Liver (tissue), 9 donors: ENCODE data around the gene SLC9B2. TPM values are rescaled to one million over a fixed set of nuclear protein-coding genes. Genes with fewer than 3 reads are reported as not detected.

Experiments
- DNase-seq: peaks from one replicate; pipeline ENCODE4 v3.0.0-alpha.2; 2017; ENCODE audit warnings: low spot score
- H3K27ac ChIP-seq, 2 donors: one replicate each; pipeline ENCODE4 v1.7.0; 2013; ENCODE audit warnings: inconsistent platforms in 2 of 2, low read length in 2 of 2, control low read depth in 1 of 2, low read depth in 1 of 2, mild to moderate bottlenecking in 1 of 2
- H3K27me3 ChIP-seq, 4 donors: one replicate each; pipeline versions ENCODE4 v1.6.1 to v1.7.0; 2013; ENCODE audit warnings: low read length in 3 of 4, inconsistent platforms in 1 of 4, mild to moderate bottlenecking in 1 of 4, moderate library complexity in 1 of 4; ENCODE audit not compliant: control insufficient read depth in 4 of 4, insufficient read depth in 4 of 4
- H3K36me3 ChIP-seq, 4 donors: one replicate each; pipeline versions ENCODE4 v1.6.1 to v1.7.0; 2013; ENCODE audit warnings: low read length in 3 of 4, mild to moderate bottlenecking in 3 of 4, low read depth in 1 of 4, moderate library complexity in 1 of 4; ENCODE audit not compliant: control insufficient read depth in 4 of 4, insufficient read depth in 3 of 4
- H3K4me1 ChIP-seq, 4 donors: one replicate each; pipeline versions ENCODE4 v1.6.1 to v1.7.0; 2013; ENCODE audit warnings: low read length in 3 of 4, mild to moderate bottlenecking in 3 of 4, moderate library complexity in 1 of 4; ENCODE audit not compliant: control insufficient read depth in 4 of 4, insufficient read depth in 4 of 4
- H3K4me3 ChIP-seq, 3 donors: one replicate each; pipeline versions ENCODE4 v1.6.1 to v1.7.0; 2013; ENCODE audit warnings: low read length in 3 of 3, control low read depth in 1 of 3, low read depth in 1 of 3, mild to moderate bottlenecking in 1 of 3
- H3K9ac ChIP-seq, 2 donors: one replicate each; pipeline ENCODE4 v1.7.0; 2013; ENCODE audit warnings: low read length in 2 of 2, mild to moderate bottlenecking in 2 of 2, moderate library complexity in 2 of 2, control low read depth in 1 of 2, low read depth in 1 of 2
- H3K9me3 ChIP-seq, 4 donors: one replicate each; pipeline versions ENCODE4 v1.6.1 to v1.7.0; 2013; ENCODE audit warnings: low read length in 3 of 4; ENCODE audit not compliant: control insufficient read depth in 4 of 4
- EGR1 ChIP-seq, 2 donors: IDR thresholded peaks; 2 replicates each; pipeline ENCODE4 v1.6.1; 2016 to 2018; ENCODE audit warnings: antibody characterized with exemption in 2 of 2, low read depth in 2 of 2
- FOXA2 ChIP-seq: IDR thresholded peaks from 2 replicates; pipeline ENCODE4 v1.6.1; 2016; ENCODE audit warnings: antibody characterized with exemption
- GABPA ChIP-seq, 2 donors: IDR thresholded peaks in 1 of 2; conservative IDR thresholded peaks in 1 of 2; 2 replicates each; pipeline ENCODE4 v1.6.1; 2016; ENCODE audit warnings: antibody characterized with exemption in 2 of 2, mild to moderate bottlenecking in 1 of 2, moderate library complexity in 1 of 2
- HNF4A ChIP-seq, 2 donors: conservative IDR thresholded peaks; 2 replicates each; pipeline ENCODE4 v1.6.1; 2016; ENCODE audit warnings: antibody characterized with exemption in 2 of 2, mild to moderate bottlenecking in 2 of 2
- HNF4G ChIP-seq: IDR thresholded peaks from 2 replicates; pipeline ENCODE4 v1.6.1; 2016; ENCODE audit warnings: antibody characterized with exemption
- JUND ChIP-seq, 2 donors: IDR thresholded peaks; 2 replicates each; pipeline ENCODE4 v1.6.1; 2016; ENCODE audit warnings: antibody characterized with exemption in 2 of 2
- NR2F2 ChIP-seq: IDR thresholded peaks from 2 replicates; pipeline ENCODE4 v1.6.1; 2016; ENCODE audit warnings: antibody characterized with exemption
- RAD21 ChIP-seq, 2 donors: IDR thresholded peaks; 2 replicates each; pipeline ENCODE4 v1.6.1; 2016; ENCODE audit warnings: antibody characterized with exemption in 2 of 2, mild to moderate bottlenecking in 2 of 2
- RXRA ChIP-seq, 2 donors: IDR thresholded peaks; 2 replicates each; pipeline ENCODE4 v1.6.1; 2017 to 2018; ENCODE audit warnings: antibody characterized with exemption in 2 of 2, mild to moderate bottlenecking in 1 of 2
- SP1 ChIP-seq: IDR thresholded peaks from 2 replicates; pipeline ENCODE4 v1.6.1; 2018; ENCODE audit warnings: antibody characterized with exemption, mild to moderate bottlenecking
- TAF1 ChIP-seq: conservative IDR thresholded peaks from 2 replicates; pipeline ENCODE4 v1.6.1; 2016; ENCODE audit warnings: antibody characterized with exemption, mild to moderate bottlenecking
- YY1 ChIP-seq: IDR thresholded peaks from 2 replicates; pipeline ENCODE4 v1.6.1; 2016; ENCODE audit warnings: antibody characterized with exemption, mild to moderate bottlenecking
- ZBTB33 ChIP-seq: IDR thresholded peaks from 2 replicates; pipeline ENCODE4 v1.6.1; 2016; ENCODE audit warnings: antibody characterized with exemption
- WGBS: extraction: QIAGEN DNeasy Blood & Tissue Kit; methylation state at CpG from one replicate; pipeline ENCODE4 v1.1.7; 2013; 5-methylcytosine and 5-hydroxymethylcytosine counted together
- polyA plus RNA-seq, 2 donors: library from polyadenylated mRNA; stranded (reverse) in 1 of 2; unstranded in 1 of 2; fragments of 200-250 nt in 1 of 2; fragments of >200 nt in 1 of 2; fragmentation: Nextera tagmentation in 1 of 2; extraction: Ambion mirVana in 1 of 2; gene quantifications; one replicate each; pipeline versions ENCODE4 v1.2.1 to v1.2.3, GENCODE V29; 2013 to 2015
- total RNA-seq, 2 donors: library from RNA; depleted of rRNA; stranded (reverse); fragments of >200 nt; gene quantifications; one replicate each; pipeline ENCODE4 v1.2.3, GENCODE V29; 2014
- TF ChIP-seq, protein P1 (sequence below): IDR thresholded peaks from 2 replicates; pipeline ENCODE4 v1.6.1; 2016; ENCODE audit warnings: antibody characterized with exemption
- TF ChIP-seq, protein P2 (sequence below): IDR thresholded peaks from 2 replicates; pipeline ENCODE4 v1.6.1; 2016; ENCODE audit warnings: antibody characterized with exemption
- TF ChIP-seq, protein P3 (sequence below): IDR thresholded peaks from 2 replicates; pipeline ENCODE4 v1.6.1; 2016; ENCODE audit warnings: antibody characterized with exemption, mild to moderate bottlenecking
- donor health status: healthy.
- donor health status: healthy.
- donor health status: healthy.
- donor health status: healthy.
- donor health status: healthy.

Gene SLC9B2
- total and polyA plus RNA-seq, 4 donors = 23.7 to 47.0 (median 34.5) TPM

- no peak overlapping the region for H3K4me3 ChIP-seq
- H3K27ac ChIP-seq = no peak overlapping the region
- 89% methylated on average over 4 of the region's 4 CpGs for WGBS
- H3K9ac ChIP-seq = peak overlapping the region in 1 of 2 donors; percentile 13
- no peaks in the 10 kb centered on the region for H3K9me3 ChIP-seq
- DNase-seq = peak; percentile 63
- no peaks in the 10 kb centered on the region for H3K27me3 ChIP-seq
- H3K4me1 ChIP-seq = peaks cover 0 to 11% (median 4%) of the 10 kb centered on the region in 4 donors
- TF ChIP-seq NR2F2 (no peak), YY1 (no peak), RXRA (IDR thresholded peaks at IDR 0.05) (no peak), HNF4G (no peak), RAD21 (IDR thresholded peaks at IDR 0.05) (no peak), EGR1 (IDR thresholded peaks at IDR 0.05; ENCODE audit: low read depth in 2 of 2) (no peak), GABPA (IDR thresholded peaks at IDR 0.05 in 1 of 2, conservative IDR thresholded peaks at IDR 0.05 in 1 of 2) (no peak), TAF1 (no peak), SP1 (no peak), HNF4A (conservative IDR thresholded peaks at IDR 0.05) (no peak), JUND (IDR thresholded peaks at IDR 0.05) (no peak)
- TF ChIP-seq, protein P1, sequence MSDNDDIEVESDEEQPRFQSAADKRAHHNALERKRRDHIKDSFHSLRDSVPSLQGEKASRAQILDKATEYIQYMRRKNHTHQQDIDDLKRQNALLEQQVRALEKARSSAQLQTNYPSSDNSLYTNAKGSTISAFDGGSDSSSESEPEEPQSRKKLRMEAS = no peak
- TF ChIP-seq, protein P2, sequence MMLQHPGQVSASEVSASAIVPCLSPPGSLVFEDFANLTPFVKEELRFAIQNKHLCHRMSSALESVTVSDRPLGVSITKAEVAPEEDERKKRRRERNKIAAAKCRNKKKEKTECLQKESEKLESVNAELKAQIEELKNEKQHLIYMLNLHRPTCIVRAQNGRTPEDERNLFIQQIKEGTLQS = no peak
- TF ChIP-seq, protein P3, sequence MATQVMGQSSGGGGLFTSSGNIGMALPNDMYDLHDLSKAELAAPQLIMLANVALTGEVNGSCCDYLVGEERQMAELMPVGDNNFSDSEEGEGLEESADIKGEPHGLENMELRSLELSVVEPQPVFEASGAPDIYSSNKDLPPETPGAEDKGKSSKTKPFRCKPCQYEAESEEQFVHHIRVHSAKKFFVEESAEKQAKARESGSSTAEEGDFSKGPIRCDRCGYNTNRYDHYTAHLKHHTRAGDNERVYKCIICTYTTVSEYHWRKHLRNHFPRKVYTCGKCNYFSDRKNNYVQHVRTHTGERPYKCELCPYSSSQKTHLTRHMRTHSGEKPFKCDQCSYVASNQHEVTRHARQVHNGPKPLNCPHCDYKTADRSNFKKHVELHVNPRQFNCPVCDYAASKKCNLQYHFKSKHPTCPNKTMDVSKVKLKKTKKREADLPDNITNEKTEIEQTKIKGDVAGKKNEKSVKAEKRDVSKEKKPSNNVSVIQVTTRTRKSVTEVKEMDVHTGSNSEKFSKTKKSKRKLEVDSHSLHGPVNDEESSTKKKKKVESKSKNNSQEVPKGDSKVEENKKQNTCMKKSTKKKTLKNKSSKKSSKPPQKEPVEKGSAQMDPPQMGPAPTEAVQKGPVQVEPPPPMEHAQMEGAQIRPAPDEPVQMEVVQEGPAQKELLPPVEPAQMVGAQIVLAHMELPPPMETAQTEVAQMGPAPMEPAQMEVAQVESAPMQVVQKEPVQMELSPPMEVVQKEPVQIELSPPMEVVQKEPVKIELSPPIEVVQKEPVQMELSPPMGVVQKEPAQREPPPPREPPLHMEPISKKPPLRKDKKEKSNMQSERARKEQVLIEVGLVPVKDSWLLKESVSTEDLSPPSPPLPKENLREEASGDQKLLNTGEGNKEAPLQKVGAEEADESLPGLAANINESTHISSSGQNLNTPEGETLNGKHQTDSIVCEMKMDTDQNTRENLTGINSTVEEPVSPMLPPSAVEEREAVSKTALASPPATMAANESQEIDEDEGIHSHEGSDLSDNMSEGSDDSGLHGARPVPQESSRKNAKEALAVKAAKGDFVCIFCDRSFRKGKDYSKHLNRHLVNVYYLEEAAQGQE = no peak
- H3K36me3 ChIP-seq = no peaks in the 10 kb centered on the region
Observed at GRCh38 chr4:103011378-103012025, 65.1 kb downstream of the SLC9B2 start.

- Histone ChIP-seq H3K4me1 (peaks cover 0 to 11% (median 4%) of the 10 kb centered on the region in 4 donors), H3K9ac (no peak overlapping the region), H3K9me3 (no peaks in the 10 kb centered on the region), H3K27ac (no peak overlapping the region), H3K4me3 (no peak overlapping the region), H3K27me3 (no peaks in the 10 kb centered on the region), H3K36me3 (no peaks in the 10 kb centered on the region)
- no peak for TF ChIP-seq ZBTB33
- peak; percentile 27 to 72 for TF ChIP-seq HNF4A (conservative IDR thresholded peaks at IDR 0.05)
- no peak for TF ChIP-seq YY1
- TF ChIP-seq, protein P3 = no peak
- no peak for TF ChIP-seq FOXA2
- WGBS = 46% methylated on average over 1 of the region's 1 CpG
- DNase-seq = no peak
Observed at GRCh38 chr4:103010804-103011203, 65.8 kb downstream of the SLC9B2 start.
